HG03139 (cell line): ENCODE results near the gene SETD7.

Experiments
- ATAC-seq: cut with Tn5 transposase; IDR thresholded peaks from one replicate; pipeline ENCODE4 v1.9.1; 2021; ENCODE audit not compliant: unreplicated experiment

SETD7 gene

DNA sequence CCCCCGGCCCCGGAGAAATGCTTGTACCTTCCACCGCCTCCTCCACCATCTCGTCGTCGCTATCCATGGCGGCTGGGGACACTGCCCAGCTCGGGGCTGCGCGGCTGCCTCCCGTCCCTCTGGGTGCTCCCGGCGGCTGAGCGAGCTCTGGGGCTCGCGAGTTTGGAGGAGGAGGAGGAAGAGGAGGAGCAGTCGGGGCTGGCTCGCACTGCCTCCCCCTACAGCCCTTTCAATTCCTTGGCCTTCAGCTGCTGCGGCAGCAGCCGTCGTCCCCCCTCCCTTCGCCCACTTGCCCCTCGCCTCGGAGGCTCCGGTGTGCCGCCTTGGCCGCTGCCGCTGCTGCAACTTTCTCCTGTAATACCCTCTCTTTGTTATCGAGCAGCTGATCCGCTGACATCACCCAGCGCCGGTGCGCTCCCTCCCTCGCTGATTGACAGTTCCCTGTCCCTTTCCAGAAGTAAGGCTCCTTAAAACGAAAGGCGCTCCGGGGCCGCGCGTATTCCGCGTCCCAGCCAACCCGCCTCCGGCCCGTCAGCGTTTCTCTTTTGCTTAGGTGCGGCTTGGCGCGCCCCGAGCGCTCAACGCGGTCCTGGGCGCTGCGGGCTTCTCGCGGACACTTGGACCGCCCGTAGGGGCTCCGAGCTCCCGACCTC, at the start of gene SETD7:
Gene SETD7 (minus strand): TSS at position 149 of the 653 bp plus-strand sequence. CDS start 82 bp downstream, at position 67.
- ATAC-seq = no peak

DNA sequence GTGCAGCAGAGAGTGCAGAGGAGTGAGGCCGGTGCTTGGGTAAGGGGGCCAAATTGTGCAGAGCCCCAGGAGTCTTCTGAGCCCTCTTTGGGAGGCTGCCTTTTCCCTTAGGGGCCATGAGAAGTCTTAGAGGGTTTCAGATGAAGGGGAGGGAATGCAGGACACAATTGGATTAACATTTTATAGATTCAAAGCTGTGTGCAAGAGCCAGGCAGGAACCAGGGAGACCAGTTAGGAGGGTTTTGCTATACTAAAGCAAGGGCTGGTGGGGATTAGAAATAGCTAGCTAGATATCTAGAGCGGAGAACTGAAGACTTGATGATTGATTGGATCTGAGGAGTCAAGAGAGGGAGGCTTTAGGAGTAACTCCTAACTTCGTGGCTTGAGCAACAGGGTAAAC, 49.5 kb upstream of the SETD7 start:
- no peak for ATAC-seq

DNA sequence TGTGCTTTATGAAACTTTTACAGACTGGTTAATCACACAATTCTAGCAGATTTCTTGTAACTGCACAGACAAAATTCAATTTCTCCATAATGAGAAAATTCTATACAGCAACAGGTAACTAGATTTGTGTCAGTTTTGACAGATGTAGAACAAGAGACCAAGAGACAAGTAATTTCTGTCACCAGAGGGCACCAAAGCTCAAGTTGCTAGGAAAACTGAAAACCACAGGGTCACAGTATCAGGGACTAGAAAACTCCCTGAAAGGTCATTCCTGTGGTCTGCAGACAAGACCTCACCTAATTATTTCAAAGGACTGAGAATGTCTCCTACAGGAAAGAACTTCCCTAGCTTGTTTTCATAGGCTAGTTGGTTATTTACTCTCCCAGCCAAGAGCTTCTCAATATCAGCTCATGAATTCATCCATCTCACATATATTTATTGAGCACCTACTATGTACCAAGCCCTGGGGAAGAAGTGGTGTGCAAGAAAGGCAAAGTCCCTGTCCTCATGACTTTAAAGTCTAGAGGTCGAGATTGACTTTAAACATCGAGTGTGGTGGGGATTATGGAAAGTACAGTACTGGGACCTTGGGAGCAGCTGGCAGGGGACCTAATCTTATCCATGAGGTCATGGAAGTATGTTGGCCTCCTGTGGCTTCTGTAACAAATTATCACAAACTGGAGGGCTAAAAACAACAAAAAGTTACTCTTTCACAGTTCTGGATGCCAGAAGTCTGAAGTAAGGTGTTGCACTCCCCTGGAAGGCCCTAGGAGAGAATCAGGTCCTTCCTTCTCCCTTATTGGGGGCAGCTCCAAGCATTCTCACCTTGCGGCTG, 47.8 kb upstream of the SETD7 start:
- no peak for ATAC-seq

DNA sequence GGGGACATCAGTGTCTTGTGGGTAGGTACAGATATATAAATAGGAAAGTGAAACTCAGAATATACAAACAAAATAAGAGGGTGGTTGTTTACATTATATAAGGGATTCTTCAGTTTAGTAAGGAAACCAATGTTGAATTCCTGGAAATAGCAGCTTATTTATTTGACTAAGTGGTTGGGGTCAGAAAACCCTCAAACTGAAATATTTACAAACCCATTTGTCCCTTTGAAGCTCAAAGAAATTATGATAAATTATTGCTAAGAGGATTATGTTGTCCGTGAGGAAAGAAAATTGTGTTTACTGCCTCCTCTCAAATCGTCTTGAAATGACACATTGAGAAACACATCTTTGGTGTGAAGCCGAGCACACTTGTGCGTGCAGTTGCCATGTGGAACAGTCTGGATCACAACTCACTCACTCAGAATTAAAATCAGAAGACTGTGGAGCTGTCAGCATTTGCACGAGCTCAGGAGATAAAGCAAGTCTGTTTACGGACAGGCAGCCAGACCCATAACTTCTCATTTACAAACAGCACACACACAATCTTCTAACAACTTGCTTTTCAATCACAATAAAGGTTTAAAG, 46.8 kb upstream of the SETD7 start:
- ATAC-seq = no peak

DNA sequence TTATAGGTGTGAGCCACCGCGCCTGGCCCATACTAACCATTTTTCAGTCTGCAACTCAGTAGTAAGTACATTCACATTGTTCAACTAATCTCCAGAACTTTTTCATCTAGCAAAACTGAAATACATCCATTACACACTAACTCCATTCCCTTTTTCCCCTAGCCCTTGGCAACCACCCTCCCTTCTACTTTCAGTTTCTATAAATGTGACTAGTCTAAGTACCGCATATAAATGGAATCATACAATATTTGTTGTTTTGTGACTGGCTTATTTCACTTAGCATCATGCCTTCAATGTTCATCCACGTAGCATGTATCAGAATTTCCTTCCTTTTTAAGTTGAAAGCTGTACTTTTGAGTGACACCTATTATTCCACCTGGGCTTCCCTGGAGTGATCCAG, 44.6 kb upstream of the SETD7 start:
- ATAC-seq = no peak

DNA sequence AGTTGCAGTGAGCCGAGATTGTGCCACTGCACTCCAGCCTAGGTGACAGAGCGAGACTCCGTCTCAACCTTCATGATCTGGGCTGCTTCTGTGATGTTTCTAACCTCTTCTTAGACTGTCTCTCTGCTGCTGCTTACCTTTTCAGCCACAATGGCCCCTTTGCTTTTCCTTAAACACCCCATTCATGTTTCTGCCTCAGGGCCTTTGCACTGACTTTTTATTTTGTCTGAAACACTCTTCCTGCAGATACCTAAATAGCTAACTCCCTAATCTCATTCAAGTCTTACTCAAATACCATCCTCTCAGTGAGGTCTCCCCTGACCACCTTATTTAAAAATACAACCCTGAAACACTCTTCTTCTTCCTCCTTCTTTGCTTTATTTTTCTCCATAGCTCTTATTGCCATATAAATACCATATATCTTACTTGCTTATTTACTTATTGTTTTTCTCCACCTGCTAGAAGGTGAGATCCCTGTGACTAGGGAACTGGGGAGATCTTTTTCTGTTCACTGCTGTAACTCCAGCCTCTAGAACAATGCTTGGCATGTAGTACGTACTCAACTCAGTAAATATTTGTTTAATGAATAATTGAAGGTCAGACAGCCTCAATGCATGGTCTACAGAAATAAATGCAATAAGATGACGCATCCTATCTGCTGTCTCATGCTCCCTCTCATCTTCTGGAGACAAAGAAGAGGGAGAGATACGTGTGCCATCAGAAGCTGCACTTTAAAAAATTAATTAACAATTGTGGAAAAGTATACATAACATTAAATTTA, 43.8 kb upstream of the SETD7 start:
- no peak for ATAC-seq

DNA sequence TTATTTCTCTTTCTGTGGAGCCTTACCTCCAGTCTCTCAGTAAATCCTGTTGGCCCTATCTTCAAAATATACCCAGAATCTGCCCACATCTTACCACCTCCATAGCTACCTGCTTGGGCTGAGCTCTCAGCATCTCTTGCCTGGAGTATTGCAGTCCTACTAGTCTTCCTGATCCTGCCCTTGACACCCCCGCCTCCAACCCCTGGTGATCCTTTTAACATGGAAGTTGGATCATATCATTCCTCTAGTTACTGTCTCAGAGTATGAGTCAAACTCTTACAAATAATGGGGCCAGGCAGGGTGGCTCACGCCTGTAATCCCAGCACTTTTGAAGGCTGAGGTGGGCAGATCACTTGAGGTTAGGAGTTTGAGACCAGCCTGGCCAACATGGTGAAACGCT, 43.1 kb upstream of the SETD7 start:
- no peak for ATAC-seq

DNA sequence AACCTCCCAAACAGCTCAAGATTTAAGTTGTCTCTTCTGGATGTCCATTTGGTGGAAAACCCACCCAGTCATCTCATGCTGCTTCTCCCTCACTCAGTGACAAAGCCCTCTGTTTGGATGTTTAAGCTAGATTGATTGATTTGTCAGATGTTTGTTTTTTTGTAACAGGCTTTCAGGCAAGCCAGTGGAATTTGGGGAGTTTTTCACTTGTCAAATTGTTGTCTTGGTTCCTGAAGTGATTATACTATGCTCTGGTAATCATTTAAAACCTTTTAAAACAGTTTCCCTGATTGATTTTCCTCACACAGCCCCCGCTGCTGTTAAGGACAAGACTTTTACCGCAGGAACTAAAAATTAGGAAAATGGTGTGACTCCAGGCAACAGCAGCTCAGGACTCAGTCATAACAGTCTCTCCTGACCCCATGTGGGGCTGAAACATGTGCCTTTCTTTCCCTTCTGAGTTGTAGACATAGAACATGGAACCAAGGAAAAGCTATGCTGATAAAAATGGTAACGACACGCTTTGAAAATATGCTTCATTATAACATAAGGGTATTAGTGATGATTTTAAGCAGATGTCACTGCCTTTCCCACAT, 40.8 kb upstream of the SETD7 start:
- ATAC-seq = no peak

DNA sequence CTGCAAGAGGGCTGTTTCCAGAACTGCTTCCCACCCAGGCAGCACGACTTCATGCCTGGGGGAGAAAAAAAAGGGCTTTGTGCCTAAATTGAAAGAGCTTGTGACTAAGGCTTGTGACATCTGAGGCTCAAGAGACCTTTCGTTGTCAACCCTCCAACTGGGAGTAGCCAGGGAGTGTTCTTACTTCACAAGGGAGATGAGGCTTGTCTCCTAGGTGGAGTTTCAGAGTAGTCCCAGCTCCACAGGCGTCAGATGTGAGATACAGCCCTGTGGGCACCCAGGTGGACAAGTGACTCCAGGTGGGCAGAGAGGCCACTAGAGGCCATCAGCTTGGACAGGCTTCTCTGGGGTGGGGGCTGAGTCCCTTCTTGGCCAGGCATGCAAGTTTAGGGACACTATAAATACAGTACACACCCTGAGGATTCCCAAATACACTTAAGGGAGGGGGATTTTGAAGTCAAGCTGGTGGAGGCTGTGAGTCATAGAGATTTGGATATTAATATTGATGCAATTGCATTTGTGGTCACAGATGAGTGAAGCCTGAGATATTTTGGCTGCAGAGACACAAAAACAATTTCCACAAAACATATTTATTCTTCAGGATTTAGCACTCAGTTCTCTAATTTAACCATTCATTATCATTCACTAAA, 40.1 kb upstream of the SETD7 start:
- no peak for ATAC-seq

DNA sequence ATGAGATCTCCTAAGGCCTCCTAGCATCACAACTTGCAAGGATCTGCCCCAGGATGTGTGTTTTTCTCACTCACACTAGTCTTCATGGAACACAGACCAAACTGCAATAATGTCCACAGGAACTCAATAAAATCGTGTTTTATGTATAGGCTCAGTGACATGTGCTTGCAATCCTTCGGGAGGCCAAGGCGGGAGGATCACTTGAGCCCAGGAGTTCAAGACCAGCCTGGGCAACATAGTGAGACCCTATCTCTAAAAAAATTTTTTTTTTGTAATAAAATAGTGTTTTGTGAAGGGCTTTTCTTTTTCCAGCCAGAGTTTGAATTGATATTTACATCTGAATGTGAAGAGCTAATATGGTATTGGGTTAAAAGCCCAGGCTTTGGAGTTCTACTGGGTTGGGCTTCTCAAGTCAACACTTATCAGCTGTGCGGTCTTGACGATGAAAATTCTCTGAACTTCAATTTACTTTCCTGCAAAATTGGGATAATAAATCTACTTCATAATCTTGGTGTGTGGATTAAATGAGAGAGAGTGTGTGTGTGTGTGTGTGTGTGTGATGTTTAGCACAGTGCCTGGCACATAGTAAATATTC, 38.7 kb upstream of the SETD7 start:
- ATAC-seq = no peak

DNA sequence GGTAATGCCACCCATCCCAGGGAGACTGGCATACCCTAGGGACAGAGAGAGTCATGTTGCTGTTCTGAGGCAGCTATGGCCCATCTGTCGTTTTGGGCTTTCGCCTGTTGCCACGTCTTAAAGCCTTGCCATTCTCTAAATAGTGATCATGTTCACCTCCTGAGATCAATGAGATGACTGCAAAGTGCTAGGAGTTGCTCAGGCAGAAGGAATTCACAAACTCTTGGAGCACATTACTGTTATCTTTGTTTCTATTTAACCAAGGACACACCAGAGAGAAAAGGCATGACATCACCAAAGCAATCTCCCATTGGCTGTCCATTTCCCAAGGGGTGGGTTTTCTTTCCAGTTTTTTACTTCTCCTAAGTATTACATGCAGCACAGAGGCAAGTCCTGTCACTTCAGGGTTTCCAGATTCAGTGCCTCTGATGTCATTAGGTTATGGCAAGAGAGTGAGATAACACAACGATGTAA, 37.1 kb upstream of the SETD7 start:
- ATAC-seq = no peak

DNA sequence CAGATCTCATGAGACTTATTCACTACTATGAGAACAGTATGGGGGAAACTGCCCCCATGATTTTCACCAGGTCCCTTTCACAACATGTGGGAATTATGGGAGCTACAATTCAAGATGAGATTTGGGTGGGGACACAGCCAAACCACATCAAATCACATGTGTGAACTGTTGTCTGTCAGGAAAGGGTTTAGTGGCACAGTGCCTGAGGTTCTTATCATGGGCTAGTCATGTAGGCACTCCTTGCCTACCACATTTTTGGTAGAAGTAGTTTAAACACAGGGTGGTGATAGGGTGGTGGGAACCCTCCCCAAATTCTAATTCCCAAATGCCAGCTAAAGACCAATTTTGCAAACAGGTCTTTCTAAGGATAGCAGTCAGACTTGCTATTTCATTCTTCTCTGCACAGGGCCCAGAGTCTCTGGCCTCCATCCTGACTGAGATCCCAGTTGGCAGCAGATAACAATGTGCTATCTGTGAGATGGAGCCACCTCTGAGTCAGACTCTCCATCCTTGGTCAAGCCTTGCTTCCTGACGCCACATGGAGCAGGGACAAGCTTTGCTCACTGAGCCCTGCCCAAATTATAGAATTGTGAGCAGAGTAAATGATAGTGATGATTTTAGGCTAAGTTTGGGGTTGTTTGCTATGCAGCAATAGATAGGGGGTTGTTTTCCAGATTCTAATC, 33.5 kb upstream of the SETD7 start:
- no peak for ATAC-seq

DNA sequence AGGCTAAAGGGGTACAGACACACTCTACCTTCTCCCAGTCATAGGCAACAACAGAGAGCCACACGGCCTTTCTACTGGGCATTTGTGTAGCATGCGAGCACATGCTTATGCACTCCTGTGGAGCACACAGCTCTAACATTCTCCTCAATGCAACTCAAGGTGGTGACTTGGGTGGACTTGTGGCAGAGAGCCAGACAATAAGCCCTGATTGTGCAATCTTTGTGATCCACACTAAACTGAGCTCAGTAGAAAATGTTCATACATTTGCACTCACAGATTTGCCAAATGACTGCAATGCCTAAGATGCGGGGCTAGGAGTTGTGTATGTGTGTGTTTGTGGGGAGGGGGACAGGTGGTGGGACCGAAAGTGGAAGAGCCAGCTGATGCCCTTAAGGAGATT, 31.4 kb upstream of the SETD7 start:
- no peak for ATAC-seq

DNA sequence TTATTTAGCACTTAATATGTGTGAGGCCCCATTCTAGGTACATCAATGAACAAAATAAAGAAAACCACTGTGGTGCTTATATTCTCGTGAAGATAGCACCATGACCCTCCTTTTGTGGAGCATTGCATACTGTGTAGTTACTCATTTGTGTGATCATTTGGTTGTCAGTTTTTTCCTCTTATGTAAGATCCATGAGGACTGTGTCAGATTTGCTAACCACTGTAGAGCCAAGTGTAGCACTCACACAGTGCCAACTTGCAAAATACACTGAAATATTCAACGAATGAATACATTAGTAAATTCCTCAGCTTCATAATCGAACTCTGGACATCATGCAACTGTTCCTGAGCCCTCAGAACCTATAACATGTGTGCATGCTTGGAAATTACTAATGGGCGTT, 29.5 kb upstream of the SETD7 start:
- ATAC-seq = no peak

DNA sequence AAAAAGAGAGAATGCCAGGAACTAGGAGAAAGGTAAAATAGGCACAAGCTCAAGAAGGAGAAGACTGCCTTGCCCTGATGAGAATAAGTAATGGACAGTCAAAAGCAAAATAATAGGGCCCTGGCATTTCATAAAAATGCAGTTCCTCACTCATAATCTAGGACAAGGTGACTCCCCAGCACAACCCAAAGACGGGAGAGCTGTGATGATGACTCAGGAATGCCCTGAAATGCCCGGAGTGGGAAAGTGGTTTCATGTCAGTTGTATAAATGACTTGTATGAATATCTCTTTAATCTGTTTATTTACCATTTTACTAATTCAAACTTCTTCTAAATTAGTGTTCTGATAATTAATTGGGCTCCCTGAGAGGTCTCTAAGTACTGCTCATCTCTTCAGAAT, 28.8 kb upstream of the SETD7 start:
- ATAC-seq = no peak

DNA sequence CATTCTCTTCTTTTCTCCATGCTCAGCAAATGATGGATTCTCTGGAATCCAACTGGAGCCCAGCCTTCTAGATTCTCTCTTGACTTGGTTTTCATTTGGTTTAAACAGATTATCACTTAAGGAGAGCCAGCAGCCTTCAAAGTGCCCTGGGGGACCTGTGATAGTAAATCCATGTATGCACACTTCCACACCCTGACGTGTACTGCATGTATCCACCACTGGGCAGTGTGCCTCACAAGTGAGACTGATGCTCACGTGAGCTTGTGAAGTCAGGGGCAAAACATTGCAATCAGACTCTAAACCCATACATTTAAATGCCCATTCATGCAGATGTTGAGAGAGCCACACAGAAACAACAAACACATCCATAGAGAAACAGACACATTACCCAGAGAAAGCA, 28.0 kb upstream of the SETD7 start:
- no peak for ATAC-seq

DNA sequence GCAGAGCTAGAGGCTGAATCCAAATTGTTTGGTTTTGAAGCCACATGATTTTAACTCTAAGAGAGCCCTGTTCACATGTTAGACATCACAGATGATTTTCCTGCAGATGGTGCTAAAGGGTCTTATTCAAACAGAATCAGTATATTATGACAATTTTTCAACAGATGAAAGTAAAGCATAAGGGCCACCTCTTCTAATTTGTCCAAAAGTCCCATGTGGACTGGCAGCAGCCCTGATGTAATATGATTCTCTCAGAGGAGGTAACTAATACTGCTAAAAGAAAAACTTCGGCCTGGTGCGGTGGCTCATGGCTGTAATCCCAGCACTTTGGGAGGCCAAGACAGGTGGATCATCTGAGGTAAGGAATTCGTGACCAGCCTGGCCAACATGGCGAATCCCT, 26.0 kb upstream of the SETD7 start:
- ATAC-seq = no peak

DNA sequence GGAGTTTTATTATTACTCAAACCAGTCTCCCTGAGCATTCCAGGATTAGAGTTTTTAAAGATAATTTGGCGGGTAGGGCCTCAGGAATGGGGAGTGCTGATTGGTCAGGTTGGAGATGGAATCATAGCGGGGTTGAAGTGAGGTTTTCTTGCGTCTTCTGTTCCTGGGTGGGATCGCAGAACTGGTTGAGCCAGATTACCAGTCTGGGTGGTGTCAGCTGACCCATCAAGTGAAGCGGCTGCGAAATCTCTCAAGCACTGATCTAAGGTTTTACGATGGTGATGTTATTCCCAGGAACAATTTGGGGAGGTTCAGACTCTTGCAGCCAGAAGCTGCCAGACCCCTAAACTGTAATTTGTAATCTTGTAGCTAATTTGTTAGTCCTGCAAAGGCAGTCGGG, 25.1 kb upstream of the SETD7 start:
- no peak for ATAC-seq

DNA sequence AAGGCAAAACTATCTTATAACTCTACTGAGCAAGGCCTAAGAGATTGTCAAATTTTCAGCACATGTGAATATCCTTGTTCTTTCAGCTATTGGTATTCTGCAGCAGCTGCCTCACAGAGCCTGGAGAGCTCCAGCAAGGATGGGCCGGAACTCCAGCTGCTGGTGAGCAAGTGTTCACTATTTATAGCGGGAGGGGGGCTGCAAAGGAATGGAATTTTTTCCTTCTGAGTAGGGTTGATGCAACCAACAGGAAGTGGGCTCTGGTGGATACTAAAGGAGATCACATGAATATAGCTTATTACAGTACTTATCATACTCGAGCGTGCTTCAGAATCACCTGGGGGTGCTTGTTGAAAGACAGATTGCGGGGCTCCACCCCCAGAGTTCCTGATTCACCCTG, 20.2 kb upstream of the SETD7 start:
- no peak for ATAC-seq

DNA sequence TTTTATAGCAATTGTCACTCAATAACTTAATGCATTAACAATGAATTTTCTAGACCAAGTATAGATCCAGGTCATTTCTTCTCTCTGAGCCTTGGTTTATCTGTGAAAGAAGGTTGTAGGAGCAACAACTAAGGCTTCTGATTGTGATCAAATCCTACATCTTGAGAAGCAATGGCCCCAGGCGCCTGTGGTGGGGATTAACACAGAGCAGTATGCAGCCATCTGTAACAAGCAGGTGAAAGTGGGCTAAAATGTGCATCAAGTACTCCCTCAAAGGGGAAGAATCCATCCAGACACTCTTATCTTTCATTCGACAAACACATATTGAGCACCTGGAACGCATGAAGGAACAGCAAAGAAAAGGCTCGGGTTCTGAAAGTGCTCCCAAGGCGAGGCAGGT, 19.1 kb upstream of the SETD7 start:
- ATAC-seq = no peak
